Measurements from ENCODE around the gene SLC22A7.
"Not testable (repeated sequence)": the region's sequence is repeated elsewhere in the genome, so short reads cannot be mapped to it uniquely, and the experiment has no call there.

SLC22A7 gene

GRCh38 chr6:43351951-43352350 is 53.9 kb downstream of the SLC22A7 start:
- not testable (repeated sequence) for H3K4me3 ChIP-seq (ENCODE audit: low read depth, low read length); H3K4me1 ChIP-seq (ENCODE audit: control insufficient read depth, insufficient read depth, low read length); H3K9me3 ChIP-seq (ENCODE audit: control insufficient read depth, insufficient read depth, low read length); H3K27ac ChIP-seq (ENCODE audit: low read depth, low read length); H3K27me3 ChIP-seq (ENCODE audit: control insufficient read depth, insufficient read depth, low read length); H3K9ac ChIP-seq (ENCODE audit: low read depth, low read length)
- H3K36me3 ChIP-seq (ENCODE audit: control insufficient read depth, insufficient read depth, low read length) = peaks cover 39% of the 10 kb centered on the region
